RWPE2 (cell line): ENCODE data around the gene PPP2R2B.

Source experiments
- ATAC-seq: fragments of 200-7000 bp; cut with Tn5 transposase; 3 replicates; pipeline ENCODE4 v1.9.1; 2021; ENCODE audit warnings: low read depth
- DNase-seq: peaks from one replicate; pipeline ENCODE4 v3.0.0-alpha.2; 2020; ENCODE audit warnings: low spot score
- H3K27ac ChIP-seq: fragments of 450-650 bp; 2 replicates; pipeline ENCODE4 v1.5.1; 2017; ENCODE audit warnings: mild to moderate bottlenecking; ENCODE audit not compliant: poor library complexity, severe bottlenecking
- H3K27me3 ChIP-seq: fragments of 250-450 bp; sonication (Bioruptor Pico); 2 replicates; pipeline ENCODE4 v1.5.1; 2021; ENCODE audit warnings: mild to moderate bottlenecking, moderate library complexity; ENCODE audit not compliant: insufficient read depth, poor library complexity, severe bottlenecking
- H3K36me3 ChIP-seq: fragments of 250-450 bp; sonication (Bioruptor Pico); 2 replicates; pipeline ENCODE4 v1.5.1; 2020; ENCODE audit warnings: low read depth, mild to moderate bottlenecking, moderate library complexity
- H3K4me1 ChIP-seq: fragments of 250-450 bp; sonication (Bioruptor Pico); 2 replicates; pipeline ENCODE4 v1.5.1; 2021; ENCODE audit warnings: mild to moderate bottlenecking, moderate library complexity; ENCODE audit not compliant: insufficient read depth, poor library complexity, severe bottlenecking
- H3K4me3 ChIP-seq: fragments of 250-450 bp; sonication (Bioruptor Pico); 2 replicates; pipeline ENCODE4 v1.5.1; 2021; ENCODE audit warnings: mild to moderate bottlenecking, moderate library complexity; ENCODE audit not compliant: severe bottlenecking
- H3K9me3 ChIP-seq: fragments of 250-450 bp; sonication (Bioruptor Pico); 2 replicates; pipeline ENCODE4 v1.5.1; 2021; ENCODE audit warnings: mild to moderate bottlenecking, moderate library complexity; ENCODE audit not compliant: severe bottlenecking
- CTCF ChIP-seq: fragments of 450-650 bp; IDR thresholded peaks from one replicate; pipeline ENCODE4 v1.5.1; 2017; ENCODE audit warnings: mild to moderate bottlenecking, moderate library complexity; ENCODE audit not compliant: poor library complexity, severe bottlenecking

Gene PPP2R2B

DNA sequence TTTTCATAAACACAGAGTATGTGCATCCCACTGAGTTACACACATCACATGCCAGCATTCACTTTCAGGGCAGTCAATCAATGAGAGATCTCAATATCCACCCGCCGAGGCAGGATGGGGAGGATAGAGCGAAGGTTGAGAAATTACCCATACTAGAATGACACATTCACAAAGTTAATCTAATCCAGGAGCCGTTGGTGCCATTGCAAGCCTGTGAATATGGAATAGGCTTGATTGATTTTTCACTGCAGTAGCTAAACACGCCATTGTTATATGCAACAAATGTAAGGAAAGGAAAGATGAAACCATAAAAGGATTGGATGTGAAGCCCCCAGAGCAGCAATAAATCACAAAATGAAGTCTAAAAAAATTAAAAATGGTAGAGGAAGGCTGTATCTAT lies 194.7 kb downstream of the PPP2R2B start:
- no peak for DNase-seq
- ATAC-seq: no peak
- TF ChIP-seq CTCF: no peak

DNA sequence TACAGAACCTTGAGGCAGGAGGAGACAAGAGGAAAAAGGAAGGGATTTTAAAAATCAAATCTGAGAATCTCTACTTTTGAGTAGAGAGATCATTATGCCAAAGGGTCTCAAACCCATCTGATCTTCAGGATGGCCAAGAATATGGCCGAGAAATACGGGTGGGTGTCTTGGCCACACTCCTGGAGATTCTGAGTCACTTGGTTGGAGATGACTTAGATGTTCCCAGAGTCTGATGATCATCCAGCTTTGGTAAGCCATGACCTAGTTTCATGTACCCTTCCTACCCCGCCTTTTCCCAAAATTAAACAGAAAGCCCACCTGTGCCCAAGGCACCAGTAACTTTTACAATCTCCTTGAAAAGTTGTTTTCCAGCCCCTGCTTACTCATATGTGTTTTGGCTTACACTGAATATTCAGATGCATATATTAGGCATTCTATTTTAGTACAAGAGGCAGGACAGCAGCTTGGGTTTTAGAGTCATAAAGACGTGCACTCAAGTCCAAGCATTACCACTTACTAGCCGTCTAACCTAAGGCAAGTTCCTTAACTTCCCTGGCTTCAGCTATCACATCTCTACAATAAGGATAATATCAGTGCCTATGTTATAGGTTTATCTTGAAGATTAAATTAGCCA lies 195.5 kb downstream of the PPP2R2B start:
- no peaks in the 10 kb centered on the region for H3K9me3 ChIP-seq
- no peaks in the 10 kb centered on the region for H3K36me3 ChIP-seq
- H3K4me3 ChIP-seq: no peak overlapping the region
- DNase-seq: no peak
- no peak for TF ChIP-seq CTCF
- H3K27me3 ChIP-seq: no peaks in the 10 kb centered on the region
- H3K4me1 ChIP-seq: no peaks in the 10 kb centered on the region
- no peak overlapping the region for H3K27ac ChIP-seq
- no peak for ATAC-seq

More for the DNA sequence above, 194.7 kb downstream of the PPP2R2B start:
- Histone ChIP-seq H3K4me1 (no peaks in the 10 kb centered on the region), H3K4me3 (no peak overlapping the region), H3K27ac (no peak overlapping the region), H3K36me3 (no peaks in the 10 kb centered on the region), H3K9me3 (no peaks in the 10 kb centered on the region), H3K27me3 (no peaks in the 10 kb centered on the region)

DNA sequence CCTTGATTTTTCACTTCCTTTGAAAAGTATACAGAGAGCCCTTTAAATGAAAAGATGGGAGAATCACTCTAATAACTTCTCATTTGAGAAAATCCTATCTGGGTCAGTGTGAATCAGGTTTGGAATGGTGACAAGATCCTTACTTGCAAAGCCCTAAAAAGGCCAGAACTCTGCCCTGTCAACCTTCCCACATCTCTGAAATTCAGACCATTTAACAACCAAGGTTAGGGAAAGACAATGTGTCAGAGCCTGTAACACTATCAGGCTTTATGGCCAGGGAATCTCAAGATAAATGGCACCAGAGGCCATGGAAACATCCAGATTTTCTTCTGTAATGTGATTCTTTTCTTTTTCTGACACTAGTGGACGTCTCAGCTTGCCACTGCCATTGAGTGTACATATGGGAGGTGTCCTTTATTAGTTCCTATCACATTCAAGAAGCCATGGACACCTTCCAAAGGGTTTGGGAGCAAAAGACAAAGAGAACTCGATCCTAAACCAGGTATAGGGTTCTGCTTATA lies 196.9 kb downstream of the PPP2R2B start:
- no peaks in the 10 kb centered on the region for H3K9me3 ChIP-seq
- H3K27ac ChIP-seq: no peak overlapping the region
- no peaks in the 10 kb centered on the region for H3K27me3 ChIP-seq
- no peak for TF ChIP-seq CTCF
- no peak for ATAC-seq
- H3K4me1 ChIP-seq: no peaks in the 10 kb centered on the region
- no peak overlapping the region for H3K4me3 ChIP-seq
- no peaks in the 10 kb centered on the region for H3K36me3 ChIP-seq
- no peak for DNase-seq

- no peaks in the 10 kb centered on the region for H3K36me3 ChIP-seq
- no peaks in the 10 kb centered on the region for H3K4me1 ChIP-seq
- no peak overlapping the region for H3K4me3 ChIP-seq
- DNase-seq (no peak), ATAC-seq (no peak)
- H3K27me3 ChIP-seq: no peaks in the 10 kb centered on the region
- no peaks in the 10 kb centered on the region for H3K9me3 ChIP-seq
- no peak for TF ChIP-seq CTCF
- no peak overlapping the region for H3K27ac ChIP-seq
Observed at GRCh38 chr5:146680846-146681584, 197.5 kb downstream of the PPP2R2B start.

GRCh38 chr5:146675636-146676035 lies 202.9 kb downstream of the PPP2R2B start:
- Histone ChIP-seq H3K27me3 (no peaks in the 10 kb centered on the region), H3K4me3 (no peak overlapping the region), H3K9me3 (no peaks in the 10 kb centered on the region), H3K4me1 (no peaks in the 10 kb centered on the region), H3K36me3 (no peaks in the 10 kb centered on the region), H3K27ac (no peak overlapping the region)
- ATAC-seq (no peak), DNase-seq (no peak)
- no peak for TF ChIP-seq CTCF
